ENCODE measurements around the gene ARL16.
A peak's percentile ranks its signal among the peaks of the same experiment; 100 is the strongest.

The ARL16 gene

DNA sequence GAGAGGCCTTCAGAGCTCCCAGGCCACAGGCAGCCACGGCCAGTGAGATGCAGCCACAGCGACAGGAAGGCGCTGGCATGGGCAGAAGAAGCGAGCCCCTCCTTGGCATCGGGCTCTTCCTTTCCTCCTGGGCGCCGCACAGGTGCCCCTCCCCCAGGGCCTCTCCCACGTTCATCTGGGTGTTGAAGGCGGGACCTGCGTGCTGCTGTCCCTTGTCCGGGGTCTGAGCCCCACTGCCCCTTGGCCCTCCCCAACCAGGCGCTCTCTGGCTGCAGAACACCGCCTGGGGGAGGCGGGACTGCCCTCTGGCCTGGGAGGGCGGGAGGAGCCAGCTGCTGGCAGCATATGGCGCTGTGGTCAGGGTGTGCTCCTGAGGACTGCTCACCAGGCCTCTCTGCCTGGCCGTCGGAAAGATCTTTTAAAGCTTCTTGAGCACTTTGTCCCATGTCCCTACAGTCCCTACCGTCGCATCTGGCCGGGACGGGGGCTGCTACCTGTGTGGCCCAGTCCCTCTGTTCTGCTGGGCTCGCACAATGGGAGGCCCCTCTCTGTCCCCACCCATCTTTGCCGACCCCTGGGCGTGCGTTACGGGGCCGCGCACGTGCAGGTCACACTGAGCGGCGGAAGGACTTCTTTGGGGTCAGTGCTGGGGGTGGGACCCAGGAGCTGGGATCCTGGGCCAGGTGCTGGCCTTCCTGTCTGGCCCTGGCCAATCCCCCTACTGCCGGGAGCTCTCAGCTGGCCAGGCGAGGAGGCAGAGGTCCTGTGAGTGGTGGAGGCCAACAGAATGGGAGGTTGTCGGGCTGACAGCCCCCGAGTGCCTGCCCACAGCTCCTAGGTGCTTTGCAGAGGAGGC is 30.2 kb upstream of the ARL16 start:
- Histone ChIP-seq H3K4me3 (peak overlapping the region in 6 of 7 experiments; percentile 2 to 84 (median 72)), H3K27ac (peak overlapping the region in 5 of 21 experiments; percentile 18 to 87 (median 81))

DNA sequence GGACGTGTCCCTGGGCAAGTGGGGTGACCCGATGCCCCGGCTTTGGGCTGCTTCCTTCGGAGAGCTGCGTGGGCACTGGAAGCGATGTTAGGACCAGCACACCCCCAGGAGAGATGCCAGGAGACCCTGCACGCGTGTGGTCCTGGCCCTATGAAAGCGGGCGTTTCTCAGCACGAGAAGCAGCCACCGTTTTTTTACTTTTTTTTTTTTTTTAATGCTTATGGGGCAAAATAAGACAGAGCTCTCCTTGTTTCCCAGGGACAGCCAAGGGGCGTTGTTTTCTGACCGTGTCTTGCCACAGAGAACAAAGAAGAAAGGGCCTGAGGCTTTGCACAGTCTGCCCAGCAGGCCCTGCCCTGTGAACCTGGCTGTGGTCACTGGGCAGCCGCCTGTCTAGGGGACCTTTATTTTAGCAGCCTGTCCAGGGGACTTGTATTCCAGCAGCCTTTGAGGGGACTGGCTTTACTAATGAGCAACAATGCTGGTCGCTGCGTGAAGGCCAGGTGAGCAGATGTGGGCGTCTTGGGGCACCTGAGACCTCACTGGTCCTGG is 29.5 kb upstream of the ARL16 start:
- Histone ChIP-seq H3K4me3 (peak overlapping the region; percentile 47 to 89 (median 75)), H3K27ac (peak overlapping the region in 14 of 21 experiments; percentile 13 to 87 (median 64))

- H3K27ac ChIP-seq, result peak overlapping the region in 17 of 21 experiments; percentile 13 to 87 (median 61)
- peak overlapping the region; percentile 47 to 89 (median 75) for H3K4me3 ChIP-seq
Observed at GRCh38 chr17:81712468-81713003, 28.9 kb upstream of the ARL16 start.

- Histone ChIP-seq H3K4me3 (peak within 1 kb of the TSS; percentile 47 to 89 (median 75)), H3K27ac (peak within 1 kb of the TSS in 19 of 21 experiments; percentile 13 to 87 (median 74))
Observed at GRCh38 chr17:81711814-81712467, 28.3 kb upstream of the ARL16 start, which contains the start of gene SLC25A10. Gene SLC25A10 (plus strand): TSS chr17:81712284. CDS start chr17:81712427, 143 bp downstream.

DNA sequence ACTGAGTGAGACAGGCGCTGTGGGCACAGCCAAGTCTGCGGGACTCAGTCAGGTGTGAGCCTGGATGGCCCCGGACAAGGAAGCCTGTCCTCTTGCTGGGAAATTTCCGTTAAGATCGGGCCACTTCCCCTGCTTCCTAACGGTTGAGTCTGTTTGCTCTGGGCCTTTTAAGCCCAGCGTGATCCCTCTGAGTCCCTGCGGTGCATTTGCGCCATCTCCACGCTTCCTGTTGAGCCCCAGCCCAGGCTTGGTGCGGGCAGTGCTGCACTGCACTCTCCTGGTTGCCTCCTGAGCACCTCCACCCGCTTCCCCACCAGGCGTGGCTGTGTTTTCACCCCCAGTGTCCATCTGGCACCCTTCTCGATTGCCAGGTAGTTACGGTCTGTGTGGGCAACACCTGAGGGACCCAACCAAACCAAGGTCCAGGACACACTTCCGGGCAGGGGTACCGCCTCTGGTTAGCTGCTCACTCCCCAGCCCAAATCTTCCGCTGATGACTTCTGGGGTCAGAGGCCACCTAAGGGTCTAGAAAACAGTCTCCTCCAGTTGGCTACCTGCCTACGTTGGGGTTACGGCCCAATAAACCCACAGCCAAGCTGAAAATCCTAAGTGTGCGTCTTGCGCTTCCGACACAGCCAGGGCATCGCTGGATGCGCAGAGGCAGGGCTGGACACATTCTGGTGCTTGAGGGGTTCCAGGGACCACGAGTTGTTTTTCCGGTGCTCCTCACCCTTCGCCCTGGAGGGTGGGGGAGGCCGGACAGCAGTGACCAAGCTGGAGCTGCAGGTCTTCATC is 27.1 kb upstream of the ARL16 start:
- H3K27ac ChIP-seq, result peak overlapping the region in 6 of 21 experiments; percentile 10 to 76 (median 46)

DNA sequence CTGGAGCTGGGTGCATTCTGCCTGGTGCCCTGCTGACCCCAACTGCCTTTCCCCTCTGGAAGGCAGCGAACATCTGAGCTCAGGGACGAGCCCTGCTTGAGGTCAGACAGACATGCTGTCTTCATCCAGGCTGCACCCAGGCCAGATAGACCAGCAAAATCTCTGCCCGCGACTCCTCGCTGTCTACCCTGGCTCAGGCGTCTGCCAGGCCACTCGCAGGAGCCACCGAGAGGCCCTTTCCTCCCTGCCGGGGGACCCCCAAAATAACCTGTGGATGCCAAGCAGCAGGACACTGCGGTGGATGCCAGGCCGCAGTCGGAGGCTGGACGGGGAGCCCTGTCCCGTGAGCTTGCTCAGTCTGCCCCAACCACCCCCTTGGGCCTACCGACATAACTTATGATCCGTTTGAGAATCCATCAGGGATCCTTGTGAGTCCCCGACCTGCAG is 25.2 kb upstream of the ARL16 start:
- H3K4me3 ChIP-seq, result no peak overlapping the region
- no peak overlapping the region for H3K27ac ChIP-seq

More for the DNA sequence above, 27.1 kb upstream of the ARL16 start:
- H3K4me3 ChIP-seq, result peak overlapping the region in 2 of 7 experiments; percentile 79 to 84

- Histone ChIP-seq H3K27ac (no peak overlapping the region), H3K4me3 (no peak overlapping the region)
Observed at GRCh38 chr17:81707725-81708646, 24.4 kb upstream of the ARL16 start.

DNA sequence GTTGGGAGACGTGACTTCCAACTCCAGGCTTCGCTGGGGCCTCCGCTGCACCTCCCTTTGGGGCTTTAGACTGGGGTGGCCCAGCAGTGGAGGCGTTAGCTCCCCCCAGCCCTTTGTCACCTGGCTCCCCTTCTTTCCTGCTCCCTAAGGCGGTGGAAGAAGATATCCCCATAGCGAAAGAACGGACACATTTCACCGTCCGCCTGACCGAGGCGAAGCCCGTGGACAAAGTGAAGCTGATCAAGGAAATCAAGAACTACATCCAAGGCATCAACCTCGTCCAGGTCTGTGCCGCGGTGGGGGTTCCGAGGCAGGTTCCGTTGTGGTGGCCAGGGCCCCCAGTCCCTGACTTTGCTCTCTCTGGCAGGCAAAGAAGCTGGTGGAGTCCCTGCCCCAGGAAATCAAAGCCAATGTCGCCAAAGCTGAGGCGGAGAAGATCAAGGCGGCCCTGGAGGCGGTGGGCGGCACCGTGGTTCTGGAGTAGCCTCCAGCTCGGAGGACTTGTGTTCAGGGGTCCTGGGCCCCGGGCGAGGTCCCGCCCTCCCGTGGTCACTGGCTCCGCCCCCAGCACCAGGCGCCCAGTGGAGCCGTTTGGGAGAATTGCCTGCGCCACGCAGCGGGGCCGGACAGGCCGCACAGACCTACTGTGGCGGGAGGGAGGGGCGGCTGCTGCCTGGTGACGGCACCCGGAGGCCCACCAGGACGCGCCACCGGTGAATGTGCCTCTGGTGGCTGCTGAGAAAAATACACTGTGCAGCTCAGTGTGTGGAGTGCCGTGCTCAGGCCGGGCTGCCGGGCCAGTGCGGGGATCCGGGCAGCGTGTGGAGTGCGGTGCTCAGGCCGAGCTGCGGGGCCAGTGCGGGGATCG is 23.4 kb upstream of the ARL16 start:
- Histone ChIP-seq H3K27ac (no peak overlapping the region), H3K4me3 (no peak overlapping the region)

DNA sequence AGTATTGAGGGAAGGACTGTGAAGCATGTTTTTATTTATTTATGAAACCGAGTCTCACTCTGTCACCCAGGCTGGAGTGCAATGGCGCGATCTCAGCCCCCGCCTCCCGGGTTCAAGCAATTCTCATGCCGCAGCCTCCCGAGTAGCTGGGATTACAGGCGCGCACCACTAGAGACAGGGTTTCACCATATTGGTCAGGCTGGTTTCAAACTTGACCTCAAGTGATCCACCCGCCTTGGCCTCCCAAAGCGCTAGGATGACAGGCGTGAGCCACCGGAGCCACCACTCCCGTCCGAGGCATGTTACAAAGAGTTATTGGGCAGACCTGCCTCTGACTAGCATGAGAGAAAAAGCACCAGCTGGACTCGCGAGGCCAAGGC is 22.6 kb upstream of the ARL16 start:
- no peak overlapping the region for H3K27ac ChIP-seq

GRCh38 chr17:81705518-81706231 is 22.1 kb upstream of the ARL16 start:
- H3K27ac ChIP-seq, result no peak overlapping the region
- no peak overlapping the region for H3K4me3 ChIP-seq

More for the DNA sequence above, 22.6 kb upstream of the ARL16 start:
- H3K4me3 ChIP-seq, result no peak overlapping the region

DNA sequence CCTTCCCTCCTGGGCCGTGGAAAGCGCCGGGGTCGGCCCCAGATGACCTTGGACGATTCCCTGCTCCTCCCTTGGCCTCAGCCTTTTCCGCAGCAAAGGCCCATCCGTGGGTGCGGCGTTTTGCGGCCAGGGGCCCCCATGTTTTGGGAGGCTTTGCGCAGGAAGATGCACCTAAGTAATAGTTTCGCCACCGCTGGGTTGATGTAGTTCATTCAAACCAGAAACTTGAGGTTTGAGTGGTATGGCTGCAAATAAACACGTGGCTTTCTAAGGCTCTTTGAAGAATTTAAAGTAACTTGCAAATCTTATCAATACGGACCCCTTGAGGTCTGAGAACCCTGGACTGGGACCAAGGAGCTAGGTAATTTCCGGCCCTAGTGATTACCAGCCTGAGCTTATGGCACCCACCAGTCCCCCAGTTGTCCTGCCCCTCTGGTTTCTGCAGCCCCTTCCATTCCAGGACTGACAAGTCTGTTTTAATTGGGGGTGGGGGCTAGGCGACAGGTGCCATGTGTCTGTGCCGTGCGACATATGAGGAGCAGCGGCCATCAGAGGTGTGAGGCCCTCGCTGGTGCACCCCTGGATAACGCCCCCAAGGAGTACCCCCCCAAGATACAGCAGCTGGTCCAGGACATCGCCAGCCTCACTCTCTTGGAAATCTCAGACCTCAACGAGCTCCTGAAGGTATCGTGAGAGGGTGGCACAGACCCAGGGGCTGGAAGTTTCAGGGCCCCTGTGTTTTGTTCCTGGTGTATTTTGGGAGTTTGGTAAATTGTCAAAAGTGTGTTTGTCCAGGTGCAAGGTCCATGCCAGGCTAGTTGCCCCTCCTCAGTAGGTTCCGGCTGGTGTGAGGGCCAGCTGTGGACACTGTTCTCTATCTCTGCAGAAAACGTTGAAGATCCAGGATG is 20.4 kb upstream of the ARL16 start:
- peak overlapping the region; percentile 57 to 99 (median 96) for H3K27ac ChIP-seq

GRCh38 chr17:81702934-81703746 is 19.5 kb upstream of the ARL16 start, which contains the start of gene MRPL12:
Gene MRPL12 (plus strand): TSS chr17:81703367. CDS start chr17:81703502, 135 bp downstream.
- peak within 1 kb of the TSS; percentile 67 to 97 (median 90) for H3K4me3 ChIP-seq
- H3K27ac ChIP-seq, result peak within 1 kb of the TSS; percentile 65 to 99 (median 96)

More for the DNA sequence above, 20.4 kb upstream of the ARL16 start:
- H3K4me3 ChIP-seq, result peak overlapping the region; percentile 67 to 97 (median 90)

DNA sequence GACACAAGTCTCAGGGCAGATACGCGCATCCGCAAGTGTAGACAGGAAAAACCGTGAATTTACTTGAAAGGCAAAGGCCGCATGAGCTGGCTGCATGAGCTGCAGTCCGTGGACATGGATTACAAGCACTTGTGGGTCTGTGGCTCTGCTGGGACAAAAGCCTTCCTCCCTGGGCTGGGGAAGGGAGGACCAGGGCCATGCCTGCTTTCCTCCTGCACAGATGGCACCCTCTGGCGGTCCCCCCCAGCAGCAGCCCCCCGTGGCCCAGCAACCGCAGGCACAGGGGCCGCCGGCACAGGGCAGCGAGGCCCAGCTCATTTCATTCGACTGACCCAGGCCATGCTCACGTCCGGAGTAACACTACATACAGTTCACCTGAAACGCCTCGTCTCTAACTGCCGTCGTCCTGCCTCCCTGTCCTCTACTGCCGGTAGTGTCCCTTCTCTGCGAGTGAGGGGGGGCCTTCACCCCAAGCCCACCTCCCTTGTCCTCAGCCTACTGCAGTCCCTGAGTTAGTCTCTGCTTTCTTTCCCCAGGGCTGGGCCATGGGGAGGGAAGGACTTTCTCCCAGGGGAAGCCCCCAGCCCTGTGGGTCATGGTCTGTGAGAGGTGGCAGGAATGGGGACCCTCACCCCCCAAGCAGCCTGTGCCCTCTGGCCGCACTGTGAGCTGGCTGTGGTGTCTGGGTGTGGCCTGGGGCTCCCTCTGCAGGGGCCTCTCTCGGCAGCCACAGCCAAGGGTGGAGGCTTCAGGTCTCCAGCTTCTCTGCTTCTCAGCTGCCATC is 17.9 kb upstream of the ARL16 start:
- Histone ChIP-seq H3K4me3 (peak overlapping the region in 4 of 7 experiments; percentile 4 to 96 (median 84)), H3K27ac (peak overlapping the region in 6 of 21 experiments; percentile 12 to 98 (median 96))
